Ishikawa (cell line): ENCODE results near the gene PBX1.

Source experiments
- CEBPB ChIP-seq: IDR thresholded peaks from 2 replicates; pipeline ENCODE4 v1.6.1; 2012
- CREB1 ChIP-seq: IDR thresholded peaks from 2 replicates; pipeline ENCODE4 v1.6.1; 2012; ENCODE audit warnings: low read depth
- EP300 ChIP-seq: IDR thresholded peaks from 2 replicates; pipeline ENCODE4 v1.6.1; 2012; ENCODE audit warnings: borderline replicate concordance
- RAD21 ChIP-seq: IDR thresholded peaks from 2 replicates; pipeline ENCODE4 v1.6.1; 2012; ENCODE audit warnings: low read depth
- TCF12 ChIP-seq: IDR thresholded peaks from 2 replicates; pipeline ENCODE4 v1.6.1; 2012; ENCODE audit warnings: low read depth

- TF ChIP-seq CEBPB (no peak), RAD21 (no peak), EP300 (no peak), TCF12 (no peak), CREB1 (no peak)
Measured at GRCh38 chr1:164801791-164802502, 243.0 kb downstream of the PBX1 start.
